Measurements from ENCODE around the gene HTRA1. TPM values are rescaled to one million over a fixed set of nuclear protein-coding genes. Genes with fewer than 3 reads are reported as not detected.

The HTRA1 gene
- total and polyA plus RNA-seq, 9 of the 15 experiments (the other 6 are each of a cell fraction or from before 2014, with no cell fraction given), result 0.06 to 0.16 (median 0.13) TPM; not detected in 5

DNA sequence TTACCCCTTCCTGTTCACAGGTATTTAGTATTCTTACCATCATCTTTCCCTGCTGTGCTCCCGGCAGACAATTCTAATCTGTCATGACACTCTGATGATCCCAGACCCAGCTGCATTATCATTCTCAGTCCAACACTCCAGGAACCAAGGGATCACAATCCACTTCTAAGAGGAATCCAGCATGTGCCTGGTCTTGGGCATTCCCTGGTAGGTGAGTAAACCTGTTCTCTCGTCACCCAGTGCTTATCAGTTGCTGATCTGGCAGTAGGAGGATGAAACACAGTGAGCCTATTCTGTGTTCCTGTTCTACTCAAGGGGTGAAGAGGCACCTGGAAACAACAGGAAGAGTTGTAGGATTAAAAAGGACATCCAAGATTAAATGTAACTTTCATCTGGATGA is 97.9 kb downstream of the HTRA1 start:
- H3K9me3 ChIP-seq (replicated peaks; ENCODE audit: control insufficient read depth, insufficient read depth, low read depth, low read length), result no peaks in the 10 kb centered on the region
- no peak overlapping the region for H2AFZ ChIP-seq (ENCODE audit: low read depth, low read length)
- no peaks in the 10 kb centered on the region for H4K20me1 ChIP-seq (replicated peaks; ENCODE audit: control insufficient read depth, insufficient read depth, low read length)
- DNase-seq (ENCODE audit: extremely low read depth in 1 of 4, low spot score in 3 of 4) (no peak), FAIRE-seq (no peak), ATAC-seq (no peak)
- H3K9ac ChIP-seq (ENCODE audit: insufficient read depth in 1 of 2, low read depth in 2 of 2, low read length in 2 of 2), result no peak overlapping the region
- no peaks in the 10 kb centered on the region for H3K4me1 ChIP-seq (replicated peaks in 1 of 2; ENCODE audit: control insufficient read depth in 2 of 2, insufficient read depth in 2 of 2, low read length in 2 of 2)
- no peak overlapping the region for H3K4me3 ChIP-seq
- no peaks in the 10 kb centered on the region for H3K36me3 ChIP-seq (ENCODE audit: control insufficient read depth, insufficient read depth, low read length)
- WGBS (ENCODE audit: insufficient coverage, low coverage, missing lambda C conversion rate), result 0% methylated on average over 2 of the region's 2 CpGs
- H3K79me2 ChIP-seq (ENCODE audit: control insufficient read depth, insufficient read depth, low read length), result no peaks in the 10 kb centered on the region
- intact Hi-C loops (cut with micrococcal nuclease), result no loop called here
- no peaks in the 10 kb centered on the region for H3K9me1 ChIP-seq (ENCODE audit: control insufficient read depth, insufficient read depth, low read length)
- no TSS peak for BruUV-seq (replicated peaks)
- POLR2A ChIA-PET, result no interaction called here
- no peak overlapping the region for H3K27ac ChIP-seq (ENCODE audit: extremely low read depth, low read depth, low read length)
- no peak overlapping the region for H3K4me2 ChIP-seq (ENCODE audit: insufficient read depth, low read length)
- peaks cover 0 to 4% of the 10 kb centered on the region in 2 experiments; a peak in 1 of 5 replicates for H3K27me3 ChIP-seq (ENCODE audit: control insufficient read depth in 2 of 2, insufficient read depth in 2 of 2, low read length in 2 of 2)
- CTCF ChIA-PET (ENCODE audit: low intra/inter-chr PET ratio), result no interaction called here
- TF ChIP-seq ZNF408 (CRISPR knock-in tag; IDR thresholded peaks at IDR 0.05; ENCODE audit: low read depth), result no peak
- no peak for TF ChIP-seq SMARCE1 (IDR thresholded peaks at IDR 0.05)
- TF ChIP-seq, protein P1, sequence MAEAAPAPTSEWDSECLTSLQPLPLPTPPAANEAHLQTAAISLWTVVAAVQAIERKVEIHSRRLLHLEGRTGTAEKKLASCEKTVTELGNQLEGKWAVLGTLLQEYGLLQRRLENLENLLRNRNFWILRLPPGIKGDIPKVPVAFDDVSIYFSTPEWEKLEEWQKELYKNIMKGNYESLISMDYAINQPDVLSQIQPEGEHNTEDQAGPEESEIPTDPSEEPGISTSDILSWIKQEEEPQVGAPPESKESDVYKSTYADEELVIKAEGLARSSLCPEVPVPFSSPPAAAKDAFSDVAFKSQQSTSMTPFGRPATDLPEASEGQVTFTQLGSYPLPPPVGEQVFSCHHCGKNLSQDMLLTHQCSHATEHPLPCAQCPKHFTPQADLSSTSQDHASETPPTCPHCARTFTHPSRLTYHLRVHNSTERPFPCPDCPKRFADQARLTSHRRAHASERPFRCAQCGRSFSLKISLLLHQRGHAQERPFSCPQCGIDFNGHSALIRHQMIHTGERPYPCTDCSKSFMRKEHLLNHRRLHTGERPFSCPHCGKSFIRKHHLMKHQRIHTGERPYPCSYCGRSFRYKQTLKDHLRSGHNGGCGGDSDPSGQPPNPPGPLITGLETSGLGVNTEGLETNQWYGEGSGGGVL (CRISPR knock-in tag; IDR thresholded peaks at IDR 0.05), result no peak
- in situ Hi-C loops (cut with MboI), result no loop called here

DNA sequence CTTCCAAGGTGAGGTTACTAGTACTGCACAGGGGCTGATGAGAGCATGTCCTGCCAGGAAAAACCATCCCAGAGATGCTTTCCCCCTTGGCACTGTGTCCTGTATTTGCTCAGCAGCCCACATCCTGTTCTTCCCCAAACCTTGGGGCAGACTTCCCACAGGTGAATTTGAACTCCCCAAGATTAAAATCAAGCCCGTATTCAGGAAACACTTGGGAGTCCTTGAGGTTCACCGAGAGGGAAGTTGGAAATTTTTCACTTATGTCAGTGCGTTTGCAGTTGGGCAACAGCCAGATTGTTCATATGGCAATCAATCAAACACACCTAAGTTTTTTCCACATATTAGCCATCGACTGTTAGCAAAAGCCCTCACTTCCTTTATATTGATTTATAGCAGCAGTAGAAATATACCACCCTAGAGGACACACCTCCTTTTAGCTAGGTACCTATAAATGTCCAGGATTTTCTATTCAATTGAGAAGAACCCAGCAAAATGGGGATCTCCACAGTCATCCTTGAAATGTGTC is 99.0 kb downstream of the HTRA1 start, which contains the start of gene DMBT1:
Gene DMBT1, plus strand, starts transcription at position 476 of the 526 bp plus-strand sequence. Its CDS starts 17 bp downstream, at position 493.
- ATAC-seq (no peak), FAIRE-seq (no peak), DNase-seq (ENCODE audit: extremely low read depth in 1 of 4, low spot score in 3 of 4) (no peak)
- H3K4me2 ChIP-seq (ENCODE audit: insufficient read depth, low read length), result no peak within 1 kb of the TSS
- 0% methylated on average over 4 of the region's 4 CpGs for WGBS (ENCODE audit: insufficient coverage, low coverage, missing lambda C conversion rate)
- no peaks in the 10 kb centered on the region for H3K9me1 ChIP-seq (ENCODE audit: control insufficient read depth, insufficient read depth, low read length)
- no peaks in the 10 kb centered on the region for H3K9me3 ChIP-seq (replicated peaks; ENCODE audit: control insufficient read depth, insufficient read depth, low read depth, low read length)
- TF ChIP-seq TFAM (CRISPR knock-in tag; conservative IDR thresholded peaks at IDR 0.05), result no peak
- peaks cover 0 to 4% of the 10 kb centered on the region in 2 experiments; a peak in 1 of 5 replicates for H3K27me3 ChIP-seq (ENCODE audit: control insufficient read depth in 2 of 2, insufficient read depth in 2 of 2, low read length in 2 of 2)
- no peak within 1 kb of the TSS for H3K4me3 ChIP-seq
- in situ Hi-C loops (cut with MboI) (no loop called here), intact Hi-C loops (cut with micrococcal nuclease) (loop anchor here (10.0 kb wide), 1 partner anchor 216 kb away; no protein-coding TSS in a partner anchor)
- ChIA-PET CTCF (ENCODE audit: low intra/inter-chr PET ratio) (no interaction called here), POLR2A (no interaction called here)
- no peak within 1 kb of the TSS for H3K27ac ChIP-seq (ENCODE audit: extremely low read depth, low read depth, low read length)
- no peaks in the 10 kb centered on the region for H3K79me2 ChIP-seq (ENCODE audit: control insufficient read depth, insufficient read depth, low read length)
- H3K36me3 ChIP-seq (ENCODE audit: control insufficient read depth, insufficient read depth, low read length), result no peaks in the 10 kb centered on the region
- BruUV-seq (replicated peaks), result no TSS peak
- H3K9ac ChIP-seq (ENCODE audit: insufficient read depth in 1 of 2, low read depth in 2 of 2, low read length in 2 of 2), result no peak within 1 kb of the TSS
- H3K4me1 ChIP-seq (replicated peaks in 1 of 2; ENCODE audit: control insufficient read depth in 2 of 2, insufficient read depth in 2 of 2, low read length in 2 of 2), result no peaks in the 10 kb centered on the region
- no peaks in the 10 kb centered on the region for H4K20me1 ChIP-seq (replicated peaks; ENCODE audit: control insufficient read depth, insufficient read depth, low read length)
- H2AFZ ChIP-seq (ENCODE audit: low read depth, low read length), result no peak within 1 kb of the TSS

All from K562 (cell line).